Measurements from ENCODE around the gene ATP6AP1.

ATP6AP1 gene

DNA sequence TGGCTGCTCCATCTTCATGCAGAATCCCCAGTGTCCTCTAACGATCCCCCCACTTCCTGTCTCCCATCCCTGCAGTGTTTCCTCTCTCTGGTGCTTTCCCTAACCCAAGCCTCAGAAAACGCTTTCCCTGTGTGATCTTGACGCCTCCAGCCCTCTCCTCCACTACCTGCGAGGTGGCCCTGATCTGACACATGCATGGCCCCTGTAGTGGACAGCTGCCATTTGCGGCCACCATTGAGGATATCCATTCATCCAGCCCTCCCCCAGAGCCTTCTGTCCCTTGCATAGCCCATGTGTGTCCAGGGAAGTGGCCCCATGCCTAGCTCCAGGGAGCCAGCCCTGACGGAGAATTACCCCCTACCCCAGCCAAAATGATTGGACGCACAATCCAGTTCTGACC lies 54.8 kb downstream of the ATP6AP1 start:
- H2BK120ac ChIP-seq (ENCODE audit: low read depth, low read length): no peak overlapping the region
- no peak overlapping the region for H3K9ac ChIP-seq (ENCODE audit: low read depth, low read length, poor library complexity)
- peaks cover 3 to 8% of the 10 kb centered on the region in 2 donors for H3K36me3 ChIP-seq (replicated peaks in 1 of 2; ENCODE audit: control insufficient read depth in 2 of 2, insufficient read depth in 2 of 2, low read length in 2 of 2)
- no peaks in the 10 kb centered on the region for H3K9me3 ChIP-seq (replicated peaks in 1 of 2; ENCODE audit: control insufficient read depth in 2 of 2, insufficient read depth in 1 of 2, low read depth in 1 of 2, low read length in 2 of 2)
- no peak for DNase-seq (ENCODE audit: low spot score)
- WGBS, 2 donors (ENCODE audit: extremely low coverage in 2 of 2, insufficient read length in 2 of 2, insufficient replicate concordance in 1 of 2): no CpG with 5 or more reads among the region's 7 CpGs
- no peak overlapping the region for H3K4me3 ChIP-seq (ENCODE audit: low read length in 2 of 2)
- no peak overlapping the region for H2BK5ac ChIP-seq (ENCODE audit: low read length)
- no peak overlapping the region for H3K27ac ChIP-seq (replicated peaks; ENCODE audit: low read length)
- no peak overlapping the region for H4K91ac ChIP-seq (ENCODE audit: low read depth, low read length, poor library complexity)
- H2BK15ac ChIP-seq (ENCODE audit: low read length): no peak overlapping the region
- H3K14ac ChIP-seq (ENCODE audit: low read length): no peak overlapping the region
- no peak overlapping the region for H4K8ac ChIP-seq (ENCODE audit: low read depth, low read length)
- H2AK5ac ChIP-seq (ENCODE audit: low read depth, low read length): no peak overlapping the region
- H3K23ac ChIP-seq (ENCODE audit: low read depth, low read length, poor library complexity): no peak overlapping the region
- peaks cover 8% of the 10 kb centered on the region for H3K79me1 ChIP-seq (ENCODE audit: low read depth, low read length)
- H3K27me3 ChIP-seq (ENCODE audit: control insufficient read depth in 3 of 3, insufficient read depth in 3 of 3, low read depth in 1 of 3, low read length in 3 of 3): peaks cover 0 to 10% (median 0%) of the 10 kb centered on the region in 3 experiments
- no peak overlapping the region for H3K4me2 ChIP-seq (ENCODE audit: insufficient read depth, low read length, poor library complexity, severe bottlenecking)
- no peak overlapping the region for H2AFZ ChIP-seq (ENCODE audit: low read length)
- peaks cover 0 to under 1% of the 10 kb centered on the region in 2 donors for H3K4me1 ChIP-seq (ENCODE audit: control insufficient read depth in 2 of 2, insufficient read depth in 1 of 2, low read depth in 1 of 2, low read length in 2 of 2)
- H3K4ac ChIP-seq (ENCODE audit: low read length): no peak overlapping the region
- no peak overlapping the region for H3K18ac ChIP-seq (ENCODE audit: low read length)
- H2BK12ac ChIP-seq (ENCODE audit: low read length): no peak overlapping the region

- Histone ChIP-seq H4K91ac (ENCODE audit: low read depth, low read length, poor library complexity) (no peak overlapping the region), H3K4me3 (ENCODE audit: low read length in 2 of 2) (no peak overlapping the region), H3K27ac (replicated peaks; ENCODE audit: low read length) (no peak overlapping the region), H3K4me1 (ENCODE audit: control insufficient read depth in 2 of 2, insufficient read depth in 1 of 2, low read depth in 1 of 2, low read length in 2 of 2) (peaks cover 0 to under 1% of the 10 kb centered on the region in 2 donors), H2AFZ (ENCODE audit: low read length) (no peak overlapping the region), H3K23ac (ENCODE audit: low read depth, low read length, poor library complexity) (no peak overlapping the region), H3K14ac (ENCODE audit: low read length) (no peak overlapping the region), H3K18ac (ENCODE audit: low read length) (no peak overlapping the region), H2BK15ac (ENCODE audit: low read length) (no peak overlapping the region), H3K36me3 (replicated peaks in 1 of 2; ENCODE audit: control insufficient read depth in 2 of 2, insufficient read depth in 2 of 2, low read length in 2 of 2) (peaks cover 3 to 8% of the 10 kb centered on the region in 2 donors), H2AK5ac (ENCODE audit: low read depth, low read length) (no peak overlapping the region), H4K8ac (ENCODE audit: low read depth, low read length) (no peak overlapping the region), H3K9me3 (replicated peaks in 1 of 2; ENCODE audit: control insufficient read depth in 2 of 2, insufficient read depth in 1 of 2, low read depth in 1 of 2, low read length in 2 of 2) (no peaks in the 10 kb centered on the region), H3K27me3 (ENCODE audit: control insufficient read depth in 3 of 3, insufficient read depth in 3 of 3, low read depth in 1 of 3, low read length in 3 of 3) (peaks cover 0 to 10% (median 0%) of the 10 kb centered on the region in 3 experiments), H3K4ac (ENCODE audit: low read length) (no peak overlapping the region), H2BK12ac (ENCODE audit: low read length) (no peak overlapping the region), H2BK120ac (ENCODE audit: low read depth, low read length) (no peak overlapping the region), H3K9ac (ENCODE audit: low read depth, low read length, poor library complexity) (peak overlapping the region; percentile 44), H3K79me1 (ENCODE audit: low read depth, low read length) (peaks cover 7% of the 10 kb centered on the region), H2BK5ac (ENCODE audit: low read length) (no peak overlapping the region), H3K4me2 (ENCODE audit: insufficient read depth, low read length, poor library complexity, severe bottlenecking) (no peak overlapping the region)
- whole genome bisulfite sequencing, 2 donors (ENCODE audit: extremely low coverage in 2 of 2, insufficient read length in 2 of 2, insufficient replicate concordance in 1 of 2): no CpG with 5 or more reads among the region's 16 CpGs
- no peak for DNase-seq (ENCODE audit: low spot score)
Observed at GRCh38 chrX:154484255-154485149, 56.0 kb downstream of the ATP6AP1 start.

GRCh38 chrX:154485150-154486051 lies 56.9 kb downstream of the ATP6AP1 start:
- H3K27me3 ChIP-seq (ENCODE audit: control insufficient read depth in 3 of 3, insufficient read depth in 3 of 3, low read depth in 1 of 3, low read length in 3 of 3): peaks cover 0 to 10% (median 0%) of the 10 kb centered on the region in 3 experiments
- no peak overlapping the region for H2AFZ ChIP-seq (ENCODE audit: low read length)
- H3K4me2 ChIP-seq (ENCODE audit: insufficient read depth, low read length, poor library complexity, severe bottlenecking): peak overlapping the region; percentile 77
- no peak overlapping the region for H2BK15ac ChIP-seq (ENCODE audit: low read length)
- no peak overlapping the region for H3K18ac ChIP-seq (ENCODE audit: low read length)
- H3K36me3 ChIP-seq (replicated peaks in 1 of 2; ENCODE audit: control insufficient read depth in 2 of 2, insufficient read depth in 2 of 2, low read length in 2 of 2): peaks cover 3 to 8% of the 10 kb centered on the region in 2 donors
- peaks cover 7% of the 10 kb centered on the region for H3K79me1 ChIP-seq (ENCODE audit: low read depth, low read length)
- H2BK12ac ChIP-seq (ENCODE audit: low read length): no peak overlapping the region
- H3K9me3 ChIP-seq (replicated peaks in 1 of 2; ENCODE audit: control insufficient read depth in 2 of 2, insufficient read depth in 1 of 2, low read depth in 1 of 2, low read length in 2 of 2): no peaks in the 10 kb centered on the region
- no peak for DNase-seq (ENCODE audit: low spot score)
- peak overlapping the region in 1 of 2 donors; percentile 92 for H3K4me3 ChIP-seq (ENCODE audit: low read length in 2 of 2)
- H2BK5ac ChIP-seq (ENCODE audit: low read length): no peak overlapping the region
- WGBS, 2 donors (ENCODE audit: extremely low coverage in 2 of 2, insufficient read length in 2 of 2, insufficient replicate concordance in 1 of 2): no CpG with 5 or more reads among the region's 35 CpGs
- no peak overlapping the region for H2BK120ac ChIP-seq (ENCODE audit: low read depth, low read length)
- H3K27ac ChIP-seq (replicated peaks; ENCODE audit: low read length): no peak overlapping the region
- no peak overlapping the region for H4K91ac ChIP-seq (ENCODE audit: low read depth, low read length, poor library complexity)
- no peak overlapping the region for H4K8ac ChIP-seq (ENCODE audit: low read depth, low read length)
- H3K14ac ChIP-seq (ENCODE audit: low read length): no peak overlapping the region
- H3K23ac ChIP-seq (ENCODE audit: low read depth, low read length, poor library complexity): peak overlapping the region; percentile 55
- peaks cover 0 to 4% of the 10 kb centered on the region in 2 donors for H3K4me1 ChIP-seq (ENCODE audit: control insufficient read depth in 2 of 2, insufficient read depth in 1 of 2, low read depth in 1 of 2, low read length in 2 of 2)
- no peak overlapping the region for H2AK5ac ChIP-seq (ENCODE audit: low read depth, low read length)
- no peak overlapping the region for H3K9ac ChIP-seq (ENCODE audit: low read depth, low read length, poor library complexity)
- no peak overlapping the region for H3K4ac ChIP-seq (ENCODE audit: low read length)

DNA sequence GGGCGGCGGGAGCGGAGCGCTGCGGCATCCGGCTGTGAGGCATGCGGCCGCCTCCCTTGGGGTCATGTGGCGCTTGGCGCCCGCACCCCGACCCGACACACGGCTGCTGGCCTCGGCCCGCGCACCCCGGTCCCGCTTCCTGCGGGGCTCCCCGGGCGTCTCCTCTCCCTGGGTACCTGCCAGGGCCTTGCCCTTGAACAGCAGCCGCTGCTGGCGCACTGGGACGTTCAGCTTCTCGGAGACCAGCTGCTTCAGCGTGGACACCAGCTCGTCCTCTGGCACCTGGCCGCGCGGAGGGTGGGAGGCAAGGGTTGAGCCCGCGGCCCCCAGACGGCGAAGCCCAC lies 57.5 kb downstream of the ATP6AP1 start:
- H2BK12ac ChIP-seq (ENCODE audit: low read length): no peak overlapping the region
- no peak overlapping the region for H2BK120ac ChIP-seq (ENCODE audit: low read depth, low read length)
- H4K8ac ChIP-seq (ENCODE audit: low read depth, low read length): no peak overlapping the region
- WGBS, 2 donors (ENCODE audit: extremely low coverage in 2 of 2, insufficient read length in 2 of 2, insufficient replicate concordance in 1 of 2): no CpG with 5 or more reads among the region's 35 CpGs
- H2AFZ ChIP-seq (ENCODE audit: low read length): no peak overlapping the region
- no peak overlapping the region for H2BK15ac ChIP-seq (ENCODE audit: low read length)
- peak overlapping the region; percentile 55 for H3K23ac ChIP-seq (ENCODE audit: low read depth, low read length, poor library complexity)
- peaks cover 0 to 10% (median 0%) of the 10 kb centered on the region in 3 experiments for H3K27me3 ChIP-seq (ENCODE audit: control insufficient read depth in 3 of 3, insufficient read depth in 3 of 3, low read depth in 1 of 3, low read length in 3 of 3)
- H4K91ac ChIP-seq (ENCODE audit: low read depth, low read length, poor library complexity): no peak overlapping the region
- DNase-seq (ENCODE audit: low spot score): no peak
- H3K4me2 ChIP-seq (ENCODE audit: insufficient read depth, low read length, poor library complexity, severe bottlenecking): peak overlapping the region; percentile 77
- H2AK5ac ChIP-seq (ENCODE audit: low read depth, low read length): peak overlapping the region; percentile 46
- H3K9ac ChIP-seq (ENCODE audit: low read depth, low read length, poor library complexity): peak overlapping the region; percentile 81
- no peak overlapping the region for H2BK5ac ChIP-seq (ENCODE audit: low read length)
- H3K14ac ChIP-seq (ENCODE audit: low read length): no peak overlapping the region
- peak overlapping the region; percentile 12 to 92 for H3K4me3 ChIP-seq (ENCODE audit: low read length in 2 of 2)
- H3K18ac ChIP-seq (ENCODE audit: low read length): peak overlapping the region; percentile 71
- no peak overlapping the region for H3K27ac ChIP-seq (replicated peaks; ENCODE audit: low read length)
- no peaks in the 10 kb centered on the region for H3K9me3 ChIP-seq (replicated peaks in 1 of 2; ENCODE audit: control insufficient read depth in 2 of 2, insufficient read depth in 1 of 2, low read depth in 1 of 2, low read length in 2 of 2)
- no peak overlapping the region for H3K4ac ChIP-seq (ENCODE audit: low read length)
- peaks cover 7% of the 10 kb centered on the region for H3K79me1 ChIP-seq (ENCODE audit: low read depth, low read length)
- H3K36me3 ChIP-seq (replicated peaks in 1 of 2; ENCODE audit: control insufficient read depth in 2 of 2, insufficient read depth in 2 of 2, low read length in 2 of 2): peaks cover 3 to 8% of the 10 kb centered on the region in 2 donors
- H3K4me1 ChIP-seq (ENCODE audit: control insufficient read depth in 2 of 2, insufficient read depth in 1 of 2, low read depth in 1 of 2, low read length in 2 of 2): peaks cover 0 to 4% of the 10 kb centered on the region in 2 donors

Data from neuronal stem cell (in vitro differentiated cells).